Measurements from ENCODE around the gene SPINT1.
A peak's percentile ranks its signal among the peaks of the same experiment; 100 is the strongest.

Gene SPINT1

DNA sequence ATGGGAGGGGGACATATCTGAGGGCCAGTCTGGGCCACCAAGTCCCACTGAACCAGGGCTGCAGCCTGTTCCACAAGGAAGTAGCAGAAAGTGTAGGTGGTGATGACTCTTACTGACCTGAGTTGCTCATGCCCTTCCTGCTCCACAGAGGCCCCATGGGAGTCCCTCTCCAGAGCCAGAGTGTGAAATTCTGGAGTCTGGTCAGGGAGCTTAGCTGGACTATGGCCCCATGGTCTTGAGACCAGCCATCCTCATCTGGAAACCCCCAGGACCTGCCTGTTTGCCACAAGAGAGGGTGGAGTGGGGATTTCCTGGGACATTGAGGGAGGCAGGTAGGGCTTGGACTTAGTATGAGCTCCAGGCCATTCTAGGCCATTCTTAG, 3.0 kb downstream of the SPINT1 start:
- Histone ChIP-seq H2AFZ (ENCODE audit: low read depth, low read length) (peak overlapping the region; percentile 86), H4K20me1 (ENCODE audit: insufficient read depth, low read length) (no peaks in the 10 kb centered on the region), H3K36me3 (replicated peaks; ENCODE audit: low read depth, low read length) (no peaks in the 10 kb centered on the region), H3K4me3 (ENCODE audit: low read length) (peak overlapping the region; percentile 39; the same call in 1 of the 2 replicates), H3K27ac (ENCODE audit: low read length) (no peak overlapping the region), H3K79me2 (ENCODE audit: low read length) (no peaks in the 10 kb centered on the region), H3K27me3 (ENCODE audit: low read depth, low read length) (no peaks in the 10 kb centered on the region), H3K4me1 (ENCODE audit: low read length) (peaks cover 19% of the 10 kb centered on the region), H3K9ac (ENCODE audit: low read length) (peak overlapping the region; percentile 25; the same call in 1 of the 2 replicates), H3K4me2 (ENCODE audit: low read length) (peak overlapping the region; percentile 60), H3K9me3 (ENCODE audit: insufficient read depth, low read length) (no peaks in the 10 kb centered on the region)
- no peak for TF ChIP-seq EZH2phosphoT487 (IDR thresholded peaks at IDR 0.05; ENCODE audit: low read depth)
- TF ChIP-seq CTCF (IDR thresholded peaks at IDR 0.05; ENCODE audit: low read depth, low read length), result no peak

DNA sequence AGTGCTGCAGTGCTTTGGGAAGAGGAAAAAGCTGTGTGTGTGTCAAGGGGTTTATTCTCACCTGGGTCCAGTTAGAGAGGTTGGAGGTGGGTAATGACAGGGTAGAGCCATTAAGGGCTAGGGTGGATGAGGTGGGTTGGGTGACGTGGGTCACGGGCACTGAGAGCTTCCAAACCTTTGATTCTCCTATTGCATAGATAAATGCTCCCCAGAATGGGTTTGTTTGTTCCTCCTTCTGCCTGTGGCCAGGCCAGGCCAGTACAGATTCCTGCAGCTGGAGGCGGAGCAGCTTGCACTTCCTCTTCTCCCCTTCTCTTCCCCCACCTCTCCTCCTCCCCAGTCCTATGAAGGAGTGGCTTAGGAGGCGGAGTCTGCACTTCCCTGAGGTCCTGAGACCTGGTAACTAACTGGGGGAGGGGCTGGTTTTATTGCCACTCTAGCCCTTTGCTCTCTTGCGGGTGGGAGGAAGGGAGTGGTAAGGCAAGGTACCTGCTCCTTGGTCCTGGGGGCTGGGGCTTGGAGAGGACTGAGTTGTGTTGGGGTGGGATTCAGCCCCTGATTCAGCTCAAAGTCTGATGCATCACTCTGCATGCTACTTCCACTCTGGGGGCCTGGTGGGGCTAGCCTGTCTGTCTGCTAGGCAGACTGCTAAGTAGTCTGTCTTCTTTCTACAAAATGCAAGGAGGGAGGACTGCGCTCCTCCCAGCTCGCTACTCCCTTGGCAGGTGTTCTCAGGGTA, 3.5 kb downstream of the SPINT1 start:
- peak overlapping the region; percentile 25; the same call in 1 of the 2 replicates for H3K9ac ChIP-seq (ENCODE audit: low read length)
- peak overlapping the region; percentile 60 for H3K4me2 ChIP-seq (ENCODE audit: low read length)
- H3K4me3 ChIP-seq (ENCODE audit: low read length), result peak overlapping the region; percentile 39; the same call in 1 of the 2 replicates
- TF ChIP-seq CTCF (IDR thresholded peaks at IDR 0.05; ENCODE audit: low read depth, low read length), result no peak
- no peak for TF ChIP-seq EZH2phosphoT487 (IDR thresholded peaks at IDR 0.05; ENCODE audit: low read depth)
- H3K27ac ChIP-seq (ENCODE audit: low read length), result 0 out of 2 replicates have a peak overlapping the region, but pooled peaks have one; percentile 24
- H3K27me3 ChIP-seq (ENCODE audit: low read depth, low read length), result no peaks in the 10 kb centered on the region
- no peaks in the 10 kb centered on the region for H3K79me2 ChIP-seq (ENCODE audit: low read length)
- no peaks in the 10 kb centered on the region for H4K20me1 ChIP-seq (ENCODE audit: insufficient read depth, low read length)
- H2AFZ ChIP-seq (ENCODE audit: low read depth, low read length), result peak overlapping the region; percentile 86
- no peaks in the 10 kb centered on the region for H3K9me3 ChIP-seq (ENCODE audit: insufficient read depth, low read length)
- no peaks in the 10 kb centered on the region for H3K36me3 ChIP-seq (replicated peaks; ENCODE audit: low read depth, low read length)
- H3K4me1 ChIP-seq (ENCODE audit: low read length), result peaks cover 19% of the 10 kb centered on the region

DNA sequence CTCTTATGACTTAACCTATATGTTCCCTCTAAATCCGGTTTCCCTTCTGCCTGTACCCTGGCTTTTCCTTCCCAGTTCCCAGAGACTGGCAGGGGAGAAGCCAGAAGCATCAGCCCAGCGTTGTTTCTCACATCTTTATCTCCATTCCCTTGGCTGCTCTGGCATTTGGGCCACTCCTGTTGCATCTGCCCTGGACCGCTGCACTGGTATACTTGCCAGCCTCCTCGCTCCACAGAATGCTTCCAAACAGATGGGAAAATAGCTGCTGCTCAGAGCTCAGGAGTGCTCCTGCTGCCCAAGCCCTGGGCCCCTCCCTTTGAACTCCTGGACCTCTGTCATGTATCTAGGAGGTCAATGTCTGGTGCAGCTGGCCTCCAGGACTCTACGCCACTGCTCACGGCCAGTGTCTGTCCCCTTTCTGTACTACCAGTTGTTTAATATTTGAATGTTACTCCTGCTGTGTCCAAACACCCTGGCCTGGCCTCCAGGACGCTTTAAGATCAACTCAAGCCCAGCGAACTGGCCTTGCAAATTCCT, 6.8 kb downstream of the SPINT1 start:
- Histone ChIP-seq H3K4me3 (ENCODE audit: low read length) (no peak overlapping the region), H3K27ac (ENCODE audit: low read length) (no peak overlapping the region), H3K36me3 (replicated peaks; ENCODE audit: low read depth, low read length) (no peaks in the 10 kb centered on the region), H4K20me1 (ENCODE audit: insufficient read depth, low read length) (no peaks in the 10 kb centered on the region), H3K9ac (ENCODE audit: low read length) (no peak overlapping the region), H3K4me2 (ENCODE audit: low read length) (no peak overlapping the region), H3K4me1 (ENCODE audit: low read length) (peaks cover 19% of the 10 kb centered on the region), H3K9me3 (ENCODE audit: insufficient read depth, low read length) (no peaks in the 10 kb centered on the region), H2AFZ (ENCODE audit: low read depth, low read length) (no peak overlapping the region), H3K79me2 (ENCODE audit: low read length) (no peaks in the 10 kb centered on the region), H3K27me3 (ENCODE audit: low read depth, low read length) (no peaks in the 10 kb centered on the region)
- TF ChIP-seq CTCF (IDR thresholded peaks at IDR 0.05; ENCODE audit: low read depth, low read length), result no peak
- TF ChIP-seq EZH2phosphoT487 (IDR thresholded peaks at IDR 0.05; ENCODE audit: low read depth), result no peak

GRCh38 chr15:40852529-40852928, 8.7 kb downstream of the SPINT1 start:
- H3K27ac ChIP-seq (ENCODE audit: low read length), result no peak overlapping the region
- H3K9ac ChIP-seq (ENCODE audit: low read length), result no peak overlapping the region
- no peak overlapping the region for H3K4me3 ChIP-seq (ENCODE audit: low read length)
- no peaks in the 10 kb centered on the region for H3K36me3 ChIP-seq (replicated peaks; ENCODE audit: low read depth, low read length)
- no peaks in the 10 kb centered on the region for H4K20me1 ChIP-seq (ENCODE audit: insufficient read depth, low read length)
- H3K4me2 ChIP-seq (ENCODE audit: low read length), result no peak overlapping the region
- H3K4me1 ChIP-seq (ENCODE audit: low read length), result peaks cover 11% of the 10 kb centered on the region
- H3K27me3 ChIP-seq (ENCODE audit: low read depth, low read length), result no peaks in the 10 kb centered on the region
- no peaks in the 10 kb centered on the region for H3K79me2 ChIP-seq (ENCODE audit: low read length)
- no peak for TF ChIP-seq CTCF (IDR thresholded peaks at IDR 0.05; ENCODE audit: low read depth, low read length)
- no peak for TF ChIP-seq EZH2phosphoT487 (IDR thresholded peaks at IDR 0.05; ENCODE audit: low read depth)
- no peaks in the 10 kb centered on the region for H3K9me3 ChIP-seq (ENCODE audit: insufficient read depth, low read length)
- H2AFZ ChIP-seq (ENCODE audit: low read depth, low read length), result no peak overlapping the region
